ENCODE data around the gene PPP2R2B. TPM values are rescaled to one million over a fixed set of nuclear protein-coding genes. Genes with fewer than 3 reads are reported as not detected.

The PPP2R2B gene
- total RNA-seq, 1 donor from 2014 or later: 0.35 TPM

DNA sequence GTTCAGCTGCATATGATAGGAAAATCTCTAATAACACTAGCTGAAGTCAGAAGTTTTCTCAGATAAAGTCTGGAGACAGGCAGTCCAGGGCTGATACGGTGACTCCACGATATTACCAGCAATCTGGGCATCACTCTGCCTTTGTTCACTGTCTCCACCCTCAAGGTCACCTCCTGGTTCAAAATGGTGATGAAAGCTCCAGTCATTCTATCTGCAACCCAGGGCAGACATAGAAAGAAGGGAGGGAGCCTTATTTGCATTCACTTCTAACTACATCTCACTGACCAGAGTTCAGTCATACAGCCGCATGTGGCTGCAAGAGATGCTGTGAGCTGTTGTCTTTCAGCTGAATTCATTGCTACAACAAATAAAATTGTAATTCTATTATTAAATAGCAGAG is 340.1 kb downstream of the PPP2R2B start:
- no peak for DNase-seq (ENCODE audit: low spot score)
- Mint-ChIP-seq H3K36me3 (ENCODE audit: low read depth) (no peaks in the 10 kb centered on the region), H3K9me3 (ENCODE audit: low read depth) (no peaks in the 10 kb centered on the region), H3K4me3 (ENCODE audit: unreplicated experiment) (no peak overlapping the region), H3K27ac (ENCODE audit: unreplicated experiment) (no peak overlapping the region), H3K27me3 (ENCODE audit: low read depth) (peaks cover 13% of the 10 kb centered on the region), H3K4me1 (ENCODE audit: low read depth) (peaks cover under 1% of the 10 kb centered on the region)
- TF ChIP-seq, protein P1, sequence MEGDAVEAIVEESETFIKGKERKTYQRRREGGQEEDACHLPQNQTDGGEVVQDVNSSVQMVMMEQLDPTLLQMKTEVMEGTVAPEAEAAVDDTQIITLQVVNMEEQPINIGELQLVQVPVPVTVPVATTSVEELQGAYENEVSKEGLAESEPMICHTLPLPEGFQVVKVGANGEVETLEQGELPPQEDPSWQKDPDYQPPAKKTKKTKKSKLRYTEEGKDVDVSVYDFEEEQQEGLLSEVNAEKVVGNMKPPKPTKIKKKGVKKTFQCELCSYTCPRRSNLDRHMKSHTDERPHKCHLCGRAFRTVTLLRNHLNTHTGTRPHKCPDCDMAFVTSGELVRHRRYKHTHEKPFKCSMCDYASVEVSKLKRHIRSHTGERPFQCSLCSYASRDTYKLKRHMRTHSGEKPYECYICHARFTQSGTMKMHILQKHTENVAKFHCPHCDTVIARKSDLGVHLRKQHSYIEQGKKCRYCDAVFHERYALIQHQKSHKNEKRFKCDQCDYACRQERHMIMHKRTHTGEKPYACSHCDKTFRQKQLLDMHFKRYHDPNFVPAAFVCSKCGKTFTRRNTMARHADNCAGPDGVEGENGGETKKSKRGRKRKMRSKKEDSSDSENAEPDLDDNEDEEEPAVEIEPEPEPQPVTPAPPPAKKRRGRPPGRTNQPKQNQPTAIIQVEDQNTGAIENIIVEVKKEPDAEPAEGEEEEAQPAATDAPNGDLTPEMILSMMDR (IDR thresholded peaks at IDR 0.05): no peak

DNA sequence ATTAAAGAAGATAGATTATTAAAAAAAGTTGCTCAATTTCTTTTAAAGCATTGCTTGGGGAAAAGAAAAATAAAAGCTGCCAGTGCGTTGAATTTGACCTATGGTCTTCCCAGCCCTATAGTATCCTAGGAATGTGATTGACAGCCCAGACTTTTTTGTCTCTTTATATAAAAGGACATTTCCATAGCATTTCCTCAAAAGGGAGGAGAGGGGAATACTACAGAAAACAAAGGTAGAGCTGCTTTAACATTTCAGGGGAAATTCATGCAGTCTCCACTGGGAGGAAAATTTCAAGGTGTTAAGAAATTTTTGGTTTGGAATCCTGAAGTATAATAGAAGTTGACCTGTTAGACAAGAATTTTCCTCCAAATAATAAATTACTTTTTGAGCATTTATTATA is 344.7 kb downstream of the PPP2R2B start:
- no peak for DNase-seq (ENCODE audit: low spot score)
- Mint-ChIP-seq H3K9me3 (ENCODE audit: low read depth) (no peaks in the 10 kb centered on the region), H3K27ac (ENCODE audit: unreplicated experiment) (no peak overlapping the region), H3K27me3 (ENCODE audit: low read depth) (peaks cover 10% of the 10 kb centered on the region), H3K36me3 (ENCODE audit: low read depth) (no peaks in the 10 kb centered on the region), H3K4me3 (ENCODE audit: unreplicated experiment) (no peak overlapping the region), H3K4me1 (ENCODE audit: low read depth) (peaks cover 4% of the 10 kb centered on the region)
- TF ChIP-seq, protein P1 (IDR thresholded peaks at IDR 0.05): no peak

DNA sequence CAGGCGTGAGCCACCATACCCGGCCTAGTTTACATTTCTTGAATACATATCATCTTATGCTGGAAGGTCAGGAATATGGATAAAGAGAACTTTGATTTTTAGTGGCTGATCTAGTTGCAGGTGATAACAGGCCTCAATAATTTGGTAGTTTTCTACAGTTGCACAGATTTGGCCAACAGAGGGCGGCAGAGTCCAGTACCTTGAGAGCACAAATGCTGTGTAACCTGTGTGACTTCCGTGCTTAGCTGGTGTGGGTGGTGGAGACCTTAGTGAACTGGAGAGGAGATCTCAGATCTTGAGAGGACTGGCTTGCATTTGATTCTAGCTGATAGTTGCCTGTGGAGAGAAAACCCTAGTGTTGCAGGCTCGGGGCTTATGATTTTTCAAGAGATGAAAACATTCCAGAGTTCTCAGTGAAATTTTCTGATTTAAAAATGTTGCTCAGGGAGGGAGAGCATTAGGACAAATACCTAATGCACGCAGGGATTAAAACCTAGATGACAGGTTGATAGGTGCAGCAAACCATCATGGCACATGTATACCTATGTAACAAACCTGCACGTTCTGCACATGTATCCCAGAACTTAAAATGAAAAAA is 345.2 kb downstream of the PPP2R2B start:
- Mint-ChIP-seq H3K4me3 (ENCODE audit: unreplicated experiment) (no peak overlapping the region), H3K27me3 (ENCODE audit: low read depth) (peaks cover 11% of the 10 kb centered on the region), H3K27ac (ENCODE audit: unreplicated experiment) (no peak overlapping the region), H3K36me3 (ENCODE audit: low read depth) (no peaks in the 10 kb centered on the region), H3K9me3 (ENCODE audit: low read depth) (no peaks in the 10 kb centered on the region), H3K4me1 (ENCODE audit: low read depth) (peaks cover 4% of the 10 kb centered on the region)
- TF ChIP-seq, protein P1 (IDR thresholded peaks at IDR 0.05): peak; percentile 94
- DNase-seq (ENCODE audit: low spot score): no peak
